Astrocyte of the spinal cord (primary cell): ENCODE data around the gene MIER2.
A peak's percentile ranks its signal among the peaks of the same experiment; 100 is the strongest.

Experiments used
- DNase-seq: peaks from one replicate; pipeline ENCODE4 v3.0.0; 2011; ENCODE audit warnings: low read depth, low spot score
- H3K4me3 ChIP-seq: 2 replicates; pipeline ENCODE4 v1.5.1; 2011; ENCODE audit warnings: low read depth, mild to moderate bottlenecking, low read length, moderate library complexity
- CTCF ChIP-seq: IDR thresholded peaks from 2 replicates; pipeline ENCODE4 v1.5.1; 2012; ENCODE audit warnings: low read depth, mild to moderate bottlenecking, low read length, inconsistent platforms
- in situ Hi-C: cut with HindIII; loops from 2 replicates; pipeline ENCODE4 v1.10.0; 2017; ENCODE audit warnings: low sequenced_read_pairs

Gene MIER2

GRCh38 chr19:279656-280055 lies 64.9 kb downstream of the MIER2 start:
- in situ Hi-C loops = no loop called here
- no peak for TF ChIP-seq CTCF

GRCh38 chr19:279231-279630 lies 65.4 kb downstream of the MIER2 start:
- in situ Hi-C loops = no loop called here
- TF ChIP-seq CTCF = no peak
- DNase-seq = no peak

More at GRCh38 chr19:279656-280055, 64.9 kb downstream of the MIER2 start:
- H3K4me3 ChIP-seq = no peak overlapping the region
- no peak for DNase-seq

GRCh38 chr19:277581-278165 lies 66.9 kb downstream of the MIER2 start:
- in situ Hi-C loops = no loop called here
- H3K4me3 ChIP-seq = no peak overlapping the region
- no peak for TF ChIP-seq CTCF
- peak; percentile 50 for DNase-seq

More at GRCh38 chr19:279231-279630, 65.4 kb downstream of the MIER2 start:
- no peak overlapping the region for H3K4me3 ChIP-seq

GRCh38 chr19:277131-277530 lies 67.5 kb downstream of the MIER2 start:
- H3K4me3 ChIP-seq = no peak overlapping the region
- no peak for TF ChIP-seq CTCF
- in situ Hi-C loops = no loop called here
- no peak for DNase-seq

- no peak for TF ChIP-seq CTCF
- H3K4me3 ChIP-seq = no peak overlapping the region
- DNase-seq = no peak
- in situ Hi-C loops = no loop called here
Observed at GRCh38 chr19:275958-276646, 68.5 kb downstream of the MIER2 start.

GRCh38 chr19:275000-275399 lies 69.6 kb downstream of the MIER2 start:
- DNase-seq = no peak
- in situ Hi-C loops = no loop called here
- TF ChIP-seq CTCF = no peak
- H3K4me3 ChIP-seq = no peak overlapping the region
